Testis (tissue), 2 donors: ENCODE results near the gene KRTAP5-3.

Source experiments
- POLR2A ChIP-seq: fragments of 450-650 bp; IDR thresholded peaks from one replicate; pipeline ENCODE4 v1.6.1; 2017; ENCODE audit warnings: antibody characterized with exemption, mild to moderate bottlenecking, moderate library complexity
- TF ChIP-seq, protein P1 (sequence below), 3 experiments: fragments of 450-650 bp in 2 of 3; fragments of 200-600 bp in 1 of 3; sonication (generic) in 1 of 3; IDR thresholded peaks; one replicate each; pipeline ENCODE4 v1.5.1; 2016 to 2019; ENCODE audit warnings: antibody characterized with exemption in 3 of 3, mild to moderate bottlenecking in 2 of 3, moderate library complexity in 1 of 3

DNA sequence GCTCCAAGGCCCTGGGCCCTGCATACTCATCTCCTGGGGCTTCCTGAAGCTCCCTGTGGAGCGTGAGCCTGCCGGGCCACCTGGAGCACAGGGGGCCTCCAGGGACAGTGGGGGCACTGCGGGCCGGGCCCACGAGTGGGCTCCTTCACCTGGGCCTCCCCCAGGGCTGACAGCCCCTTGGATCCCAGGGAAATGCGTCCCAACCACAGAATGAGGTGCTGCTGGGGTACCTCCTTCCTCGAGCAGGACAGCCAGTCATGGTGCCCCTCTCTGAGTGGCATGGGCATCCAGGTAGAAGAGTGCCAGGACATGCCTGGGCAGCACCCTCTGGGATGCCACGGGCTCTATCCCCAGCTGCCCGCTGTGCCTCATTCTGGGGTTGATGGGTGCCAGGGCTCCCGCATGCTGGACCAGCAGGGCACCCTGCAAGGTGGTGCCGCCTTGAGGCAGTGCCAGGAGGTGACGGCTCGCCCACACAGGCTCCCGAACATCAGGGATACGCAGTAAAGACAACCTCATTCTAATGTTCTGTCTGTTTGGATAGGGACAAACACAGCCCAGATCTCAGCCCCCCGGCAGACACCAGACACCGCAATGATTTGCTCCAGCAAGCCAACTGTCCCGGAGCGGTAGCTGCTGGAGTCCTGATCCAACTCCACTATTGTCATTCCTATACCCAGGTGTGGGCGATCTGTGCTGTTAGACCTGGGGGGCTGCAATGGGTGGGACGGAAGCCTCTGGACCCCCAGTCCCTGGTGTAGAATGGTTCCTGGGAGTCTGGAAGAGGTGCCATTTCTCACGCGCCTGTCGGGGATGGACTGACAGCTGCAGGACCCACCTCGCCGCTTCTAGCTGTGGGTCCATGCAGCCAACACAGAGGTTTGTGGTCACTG, 47.2 kb upstream of the KRTAP5-3 start:
- TF ChIP-seq POLR2A, result no peak
- TF ChIP-seq, protein P1, sequence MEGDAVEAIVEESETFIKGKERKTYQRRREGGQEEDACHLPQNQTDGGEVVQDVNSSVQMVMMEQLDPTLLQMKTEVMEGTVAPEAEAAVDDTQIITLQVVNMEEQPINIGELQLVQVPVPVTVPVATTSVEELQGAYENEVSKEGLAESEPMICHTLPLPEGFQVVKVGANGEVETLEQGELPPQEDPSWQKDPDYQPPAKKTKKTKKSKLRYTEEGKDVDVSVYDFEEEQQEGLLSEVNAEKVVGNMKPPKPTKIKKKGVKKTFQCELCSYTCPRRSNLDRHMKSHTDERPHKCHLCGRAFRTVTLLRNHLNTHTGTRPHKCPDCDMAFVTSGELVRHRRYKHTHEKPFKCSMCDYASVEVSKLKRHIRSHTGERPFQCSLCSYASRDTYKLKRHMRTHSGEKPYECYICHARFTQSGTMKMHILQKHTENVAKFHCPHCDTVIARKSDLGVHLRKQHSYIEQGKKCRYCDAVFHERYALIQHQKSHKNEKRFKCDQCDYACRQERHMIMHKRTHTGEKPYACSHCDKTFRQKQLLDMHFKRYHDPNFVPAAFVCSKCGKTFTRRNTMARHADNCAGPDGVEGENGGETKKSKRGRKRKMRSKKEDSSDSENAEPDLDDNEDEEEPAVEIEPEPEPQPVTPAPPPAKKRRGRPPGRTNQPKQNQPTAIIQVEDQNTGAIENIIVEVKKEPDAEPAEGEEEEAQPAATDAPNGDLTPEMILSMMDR (IDR thresholded peaks at IDR 0.05), result no peak
